MCF 10A (cell line): ENCODE results near the gene ETV1. TPM values are rescaled to one million over a fixed set of nuclear protein-coding genes. Genes with fewer than 3 reads are reported as not detected.

Experiments
- BruUV-seq: library from RNA; stranded (reverse); fragments of 400-500 nt; replicated peaks from 2 replicates; lab custom pipeline; 2021; lab: Mats Ljungman, UMichigan
- CTCF ChIA-PET: fragments of 300-600 bp; sonication (Branson Sonifier 250); formaldehyde crosslinking; extraction: SDS; loops from one replicate; lab custom pipeline; 2021; ENCODE audit warnings: antibody characterized with exemption, inconsistent platforms; lab: Yijun Ruan, JAX
- POLR2A ChIA-PET: fragments of 300-600, 350-650 bp; sonication (Branson Sonifier 250); formaldehyde crosslinking; extraction: SDS; loops from one replicate; lab custom pipeline; 2020; ENCODE audit warnings: antibody characterized with exemption, inconsistent platforms; lab: Yijun Ruan, JAX
- DNase-seq: peaks from one replicate; pipeline ENCODE4 v3.0.0-alpha.2; 2018; ENCODE audit not compliant: unreplicated experiment
- H3K27ac Mint-ChIP-seq: one replicate; pipeline ENCODE4 v1.8.0; 2022; ENCODE audit warnings: mild to moderate bottlenecking, low read depth, mixed read lengths; ENCODE audit not compliant: unreplicated experiment
- H3K27me3 Mint-ChIP-seq: one replicate; pipeline ENCODE4 v1.8.0; 2022; ENCODE audit warnings: mixed read lengths; ENCODE audit not compliant: insufficient read depth, unreplicated experiment
- H3K36me3 Mint-ChIP-seq: one replicate; pipeline ENCODE4 v1.8.0; 2022; ENCODE audit warnings: mild to moderate bottlenecking, moderate library complexity, mixed read lengths; ENCODE audit not compliant: insufficient read depth, unreplicated experiment
- H3K4me1 Mint-ChIP-seq: one replicate; pipeline ENCODE4 v1.8.0; 2022; ENCODE audit warnings: mixed read lengths; ENCODE audit not compliant: insufficient read depth, unreplicated experiment
- H3K4me3 Mint-ChIP-seq: one replicate; pipeline ENCODE4 v1.8.0; 2022; ENCODE audit warnings: mild to moderate bottlenecking, moderate library complexity, mixed read lengths; ENCODE audit not compliant: unreplicated experiment
- H3K9me3 Mint-ChIP-seq: one replicate; pipeline ENCODE4 v1.8.0; 2022; ENCODE audit warnings: mixed read lengths; ENCODE audit not compliant: unreplicated experiment
- CTCF ChIP-seq: fragments of 200-600 bp; IDR thresholded peaks from one replicate; pipeline ENCODE4 v1.8.0; 2022; ENCODE audit warnings: antibody characterized with exemption, mild to moderate bottlenecking; ENCODE audit not compliant: unreplicated experiment
- intact Hi-C: fragments of 100-400 bp; cut with micrococcal nuclease; formaldehyde crosslinking; loops from 2 replicates; pipeline ENCODE4 v1.14.1; 2022
- total RNA-seq: library from RNA; stranded (reverse); gene quantifications from 2 replicates; pipeline ENCODE4 v1.2.3, GENCODE V29; 2022

ETV1 gene
- total RNA-seq, 1 experiment from 2014 or later = 6.9 TPM

DNA sequence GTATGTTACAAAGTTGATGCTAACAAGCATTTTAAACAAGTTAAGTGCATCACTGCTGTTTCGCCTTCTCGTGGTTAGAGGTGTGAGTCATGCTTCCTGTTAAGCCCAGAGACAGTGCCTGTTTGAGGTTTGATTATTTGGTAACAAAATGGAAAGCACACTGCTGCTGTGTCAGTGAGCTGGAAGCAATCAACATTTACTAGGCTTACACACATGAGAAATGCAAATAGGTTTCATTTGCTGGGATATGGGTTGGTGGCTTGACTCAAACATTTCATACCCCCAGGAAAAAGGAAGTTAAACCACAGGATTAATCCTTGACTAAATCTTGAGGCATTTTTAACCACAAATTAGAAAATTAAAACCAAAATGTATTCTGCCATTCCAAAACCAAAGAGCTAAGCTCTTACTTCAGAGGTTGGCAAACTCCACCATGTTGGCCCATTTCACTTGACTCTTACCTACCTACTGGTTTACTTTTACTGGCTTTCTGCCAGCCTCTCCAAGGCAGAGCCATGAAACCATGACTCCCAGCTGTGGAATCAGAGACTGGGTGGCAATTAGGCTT is 139.2 kb downstream of the ETV1 start:
- POLR2A ChIA-PET = interaction anchor here (0.5 to 1.8 kb wide), 8 partner anchors 9 to 543 kb away, joined by 3 to 4 read pairs (median 4); partner anchors contain the start of gene ETV1
- H3K27ac Mint-ChIP-seq = peak overlapping the region; percentile 69
- no peaks in the 10 kb centered on the region for H3K9me3 Mint-ChIP-seq
- TF ChIP-seq CTCF = no peak
- DNase-seq = peak; percentile 94
- intact Hi-C loops = loop anchor here (2.0 kb wide), 1 partner anchor 139 kb away; the partner anchor contains the start of gene ETV1
- peak overlapping the region; percentile 22 for H3K4me3 Mint-ChIP-seq
- H3K27me3 Mint-ChIP-seq = no peaks in the 10 kb centered on the region
- CTCF ChIA-PET = interaction anchor here (0.7 to 1.2 kb wide), 2 partner anchors 14 to 32 kb away, joined by 3 to 4 read pairs; no protein-coding TSS in a partner anchor
- BruUV-seq = no TSS peak
- peaks cover 29% of the 10 kb centered on the region for H3K4me1 Mint-ChIP-seq
- no peaks in the 10 kb centered on the region for H3K36me3 Mint-ChIP-seq

- H3K9me3 Mint-ChIP-seq = no peaks in the 10 kb centered on the region
- DNase-seq = no peak
- no TSS peak for BruUV-seq
- CTCF ChIA-PET = interaction anchor here (0.7 to 1.2 kb wide), 4 partner anchors 13 to 124 kb away, joined by 3 read pairs; no protein-coding TSS in a partner anchor
- intact Hi-C loops = no loop called here
- TF ChIP-seq CTCF = no peak
- H3K4me3 Mint-ChIP-seq = no peak overlapping the region
- no peaks in the 10 kb centered on the region for H3K27me3 Mint-ChIP-seq
- no peaks in the 10 kb centered on the region for H3K36me3 Mint-ChIP-seq
- peaks cover 29% of the 10 kb centered on the region for H3K4me1 Mint-ChIP-seq
- POLR2A ChIA-PET = interaction anchor here (0.5 to 1.8 kb wide), 6 partner anchors 8 to 542 kb away, joined by 3 to 4 read pairs (median 4); no protein-coding TSS in a partner anchor
- peak overlapping the region; percentile 69 for H3K27ac Mint-ChIP-seq
Observed at GRCh38 chr7:13849163-13849892, 140.1 kb downstream of the ETV1 start.

DNA sequence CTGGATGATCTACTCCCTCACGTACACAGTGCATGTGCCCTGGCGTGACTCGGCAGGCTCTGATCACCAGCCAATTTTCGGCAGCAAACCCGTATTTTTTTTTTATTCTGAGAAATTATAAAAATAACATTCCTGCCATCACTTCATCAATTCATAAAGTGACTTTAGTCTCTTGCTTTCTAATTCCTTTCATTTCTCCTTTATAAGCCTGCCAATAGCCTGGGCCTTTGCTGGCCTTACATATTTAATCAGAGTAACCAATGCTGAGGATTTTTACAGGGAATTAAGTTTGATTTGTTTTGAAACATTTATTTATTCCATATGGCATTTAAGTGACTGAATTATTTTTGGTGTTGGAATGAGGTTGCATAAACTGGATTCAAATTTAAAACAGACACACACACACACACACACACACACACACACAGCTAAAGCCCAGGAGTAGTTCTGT is 140.8 kb downstream of the ETV1 start:
- Mint-ChIP-seq H3K27ac (no peak overlapping the region), H3K4me3 (no peak overlapping the region), H3K4me1 (peaks cover 29% of the 10 kb centered on the region), H3K27me3 (no peaks in the 10 kb centered on the region), H3K9me3 (no peaks in the 10 kb centered on the region), H3K36me3 (no peaks in the 10 kb centered on the region)
- intact Hi-C loops = no loop called here
- ChIA-PET CTCF (interaction anchor here (0.6 to 1.2 kb wide), 5 partner anchors 13 to 149 kb away, joined by 3 to 4 read pairs (median 3); no protein-coding TSS in a partner anchor), POLR2A (no interaction called here)
- no peak for TF ChIP-seq CTCF
- BruUV-seq = no TSS peak
- no peak for DNase-seq

DNA sequence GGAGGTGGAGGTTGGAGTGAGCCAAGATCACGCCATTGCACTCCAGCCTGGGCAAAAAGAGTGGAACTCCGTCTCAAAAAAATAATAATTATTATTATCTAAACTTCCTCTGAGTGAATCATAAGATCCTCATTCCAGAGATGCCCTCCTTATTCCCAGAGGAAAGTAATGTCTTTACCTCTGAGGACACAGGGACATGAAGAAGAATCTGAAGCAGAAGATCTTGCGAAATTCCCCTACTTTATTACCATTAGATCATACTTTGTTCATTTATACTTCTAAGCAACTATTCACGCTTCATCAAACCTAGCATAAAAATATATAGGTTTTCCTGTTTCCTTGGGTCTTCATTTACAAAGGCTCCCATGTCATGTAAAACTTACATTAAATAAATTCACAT is 143.1 kb downstream of the ETV1 start:
- Mint-ChIP-seq H3K27me3 (no peaks in the 10 kb centered on the region), H3K36me3 (no peaks in the 10 kb centered on the region), H3K9me3 (no peaks in the 10 kb centered on the region), H3K27ac (no peak overlapping the region), H3K4me1 (peaks cover 18% of the 10 kb centered on the region), H3K4me3 (no peak overlapping the region)
- ChIA-PET CTCF (no interaction called here), POLR2A (no interaction called here)
- TF ChIP-seq CTCF = no peak
- DNase-seq = no peak
- intact Hi-C loops = no loop called here
- no TSS peak for BruUV-seq
